GM12864 (cell line): ENCODE results near the gene MKLN1.

Experiments
- DNase-seq: peaks from one replicate; pipeline ENCODE4 v3.0.0-alpha.2; 2011; ENCODE audit warnings: low read depth
- H3K4me3 ChIP-seq: 2 replicates; pipeline ENCODE4 v1.5.1; 2011; ENCODE audit warnings: mild to moderate bottlenecking, low read depth, low read length, control low read depth
- CTCF ChIP-seq: IDR thresholded peaks from 2 replicates; pipeline ENCODE4 v1.5.1; 2011; ENCODE audit warnings: low read depth, mild to moderate bottlenecking, moderate library complexity, low read length, control low read depth, inconsistent platforms; ENCODE audit errors: missing control alignments

Gene MKLN1

GRCh38 chr7:131289051-131289450, 38.6 kb upstream of the MKLN1 start:
- no peak for TF ChIP-seq CTCF
- no peak for DNase-seq
- no peak overlapping the region for H3K4me3 ChIP-seq

- DNase-seq = no peak
- no peak for TF ChIP-seq CTCF
- H3K4me3 ChIP-seq = no peak overlapping the region
Measured at GRCh38 chr7:131292141-131292905, 35.4 kb upstream of the MKLN1 start.

GRCh38 chr7:131293018-131293417, 34.7 kb upstream of the MKLN1 start:
- no peak overlapping the region for H3K4me3 ChIP-seq
- no peak for TF ChIP-seq CTCF
- no peak for DNase-seq

- no peak for TF ChIP-seq CTCF
- DNase-seq = no peak
- no peak overlapping the region for H3K4me3 ChIP-seq
Measured at GRCh38 chr7:131294553-131294952, 33.1 kb upstream of the MKLN1 start.

GRCh38 chr7:131298608-131298992, 29.1 kb upstream of the MKLN1 start:
- TF ChIP-seq CTCF = no peak
- no peak overlapping the region for H3K4me3 ChIP-seq
- DNase-seq = no peak

GRCh38 chr7:131299074-131299473, 28.6 kb upstream of the MKLN1 start:
- no peak for DNase-seq
- no peak for TF ChIP-seq CTCF
- H3K4me3 ChIP-seq = no peak overlapping the region

GRCh38 chr7:131300078-131300477, 27.6 kb upstream of the MKLN1 start:
- H3K4me3 ChIP-seq = no peak overlapping the region
- DNase-seq = no peak
- no peak for TF ChIP-seq CTCF
